Measurements from ENCODE around the gene APIP. TPM values are rescaled to one million over a fixed set of nuclear protein-coding genes. Genes with fewer than 3 reads are reported as not detected.

The APIP gene
- total RNA-seq, 4 donors from 2014 or later: 11.7 to 25.6 (median 13.8) TPM

GRCh38 chr11:34928960-34929680, 12.9 kb upstream of the APIP start:
- Histone ChIP-seq H3K9me3 (no peaks in the 10 kb centered on the region), H3K4me1 (peaks cover 0 to 5% (median 0%) of the 10 kb centered on the region in 4 donors), H3K4me3 (no peak overlapping the region), H3K27me3 (no peaks in the 10 kb centered on the region), H3K27ac (no peak overlapping the region), H3K36me3 (peaks cover 0 to 10% (median 0%) of the 10 kb centered on the region in 3 donors)
- no peak for DNase-seq
- TF ChIP-seq POLR2A (IDR thresholded peaks at IDR 0.05): no peak
- no peak for TF ChIP-seq CTCF (IDR thresholded peaks at IDR 0.05)

- no peak for DNase-seq
- Histone ChIP-seq H3K36me3 (peaks cover 0 to 10% (median 0%) of the 10 kb centered on the region in 3 donors), H3K27ac (no peak overlapping the region), H3K4me1 (peaks cover 0 to 5% (median 0%) of the 10 kb centered on the region in 4 donors), H3K27me3 (no peaks in the 10 kb centered on the region), H3K4me3 (no peak overlapping the region), H3K9me3 (no peaks in the 10 kb centered on the region)
- TF ChIP-seq POLR2A (IDR thresholded peaks at IDR 0.05) (no peak), CTCF (IDR thresholded peaks at IDR 0.05) (no peak)
Observed at GRCh38 chr11:34928268-34928959, 12.2 kb upstream of the APIP start.

GRCh38 chr11:34926831-34927132, 10.6 kb upstream of the APIP start:
- H3K27me3 ChIP-seq: no peaks in the 10 kb centered on the region
- DNase-seq: no peak

GRCh38 chr11:34926101-34926830, 10.1 kb upstream of the APIP start:
- Histone ChIP-seq H3K9me3 (no peaks in the 10 kb centered on the region), H3K27me3 (no peaks in the 10 kb centered on the region), H3K4me1 (peaks cover 0 to 5% (median 0%) of the 10 kb centered on the region in 4 donors), H3K27ac (no peak overlapping the region), H3K4me3 (no peak overlapping the region), H3K36me3 (no peaks in the 10 kb centered on the region)
- TF ChIP-seq POLR2A (IDR thresholded peaks at IDR 0.05) (no peak), CTCF (IDR thresholded peaks at IDR 0.05) (peak; percentile 51 to 87 (median 80))
- no peak for DNase-seq

More at GRCh38 chr11:34926831-34927132, 10.6 kb upstream of the APIP start:
- H3K36me3 ChIP-seq: no peaks in the 10 kb centered on the region
- H3K9me3 ChIP-seq: no peaks in the 10 kb centered on the region
- TF ChIP-seq CTCF (IDR thresholded peaks at IDR 0.05): no peak
- no peak for TF ChIP-seq POLR2A (IDR thresholded peaks at IDR 0.05)
- peaks cover 0 to 5% (median 0%) of the 10 kb centered on the region in 4 donors for H3K4me1 ChIP-seq
- no peak overlapping the region for H3K27ac ChIP-seq
- H3K4me3 ChIP-seq: no peak overlapping the region

GRCh38 chr11:34924714-34925113, 8.5 kb upstream of the APIP start:
- Histone ChIP-seq H3K9me3 (no peaks in the 10 kb centered on the region), H3K4me3 (no peak overlapping the region), H3K27ac (no peak overlapping the region), H3K36me3 (no peaks in the 10 kb centered on the region), H3K4me1 (no peaks in the 10 kb centered on the region), H3K27me3 (no peaks in the 10 kb centered on the region)
- TF ChIP-seq CTCF (IDR thresholded peaks at IDR 0.05) (no peak), POLR2A (IDR thresholded peaks at IDR 0.05) (no peak)
- DNase-seq: no peak

Measured in Peyer's patch (tissue), 4 donors.